HG03575 (cell line): ENCODE measurements around the gene EOLA1.
"Not testable (repeated sequence)": the region's sequence is repeated elsewhere in the genome, so short reads cannot be mapped to it uniquely, and the experiment has no call there.

Experiments
- ATAC-seq: cut with Tn5 transposase; IDR thresholded peaks from one replicate; pipeline ENCODE4 v1.9.1; 2021; ENCODE audit not compliant: unreplicated experiment, insufficient number of reproducible peaks, low FRiP score; ENCODE audit errors: extremely low read depth

The EOLA1 gene

GRCh38 chrX:149540621-149541520, at the start of gene EOLA1:
Gene EOLA1, plus strand, starts transcription at chrX:149541012. Its CDS starts 4,619 bp downstream, at chrX:149545631.
- peak; percentile 82 for ATAC-seq

GRCh38 chrX:149491812-149492211, 49.0 kb upstream of the EOLA1 start:
- ATAC-seq = no peak

GRCh38 chrX:149493567-149494562, 46.9 kb upstream of the EOLA1 start:
- ATAC-seq = no peak

GRCh38 chrX:149494844-149495565, 45.8 kb upstream of the EOLA1 start:
- no peak for ATAC-seq

- ATAC-seq = no peak
Observed at GRCh38 chrX:149495573-149496071, 45.2 kb upstream of the EOLA1 start.

GRCh38 chrX:149497054-149497453, 43.8 kb upstream of the EOLA1 start:
- no peak for ATAC-seq

- no peak for ATAC-seq
Observed at GRCh38 chrX:149497626-149498025, 43.2 kb upstream of the EOLA1 start.

GRCh38 chrX:149498767-149499166, 42.0 kb upstream of the EOLA1 start:
- ATAC-seq = no peak

GRCh38 chrX:149499766-149500165, 41.0 kb upstream of the EOLA1 start:
- ATAC-seq = no peak

- not testable (repeated sequence) for ATAC-seq
Observed at GRCh38 chrX:149502923-149503322, 37.9 kb upstream of the EOLA1 start.

GRCh38 chrX:149503446-149503845, 37.4 kb upstream of the EOLA1 start:
- peak; percentile 71 for ATAC-seq

- ATAC-seq = no peak
Observed at GRCh38 chrX:149504226-149504914, 36.4 kb upstream of the EOLA1 start.

GRCh38 chrX:149504915-149505651, 35.7 kb upstream of the EOLA1 start, which contains the start of gene IDS:
Gene IDS, minus strand, starts transcription at chrX:149505306. Its CDS starts 169 bp downstream, at chrX:149505137.
- ATAC-seq = peak; percentile 51

- ATAC-seq = no peak
Observed at GRCh38 chrX:149505671-149506070, 35.1 kb upstream of the EOLA1 start.

- no peak for ATAC-seq
Observed at GRCh38 chrX:149506349-149506748, 34.5 kb upstream of the EOLA1 start.

- ATAC-seq = no peak
Observed at GRCh38 chrX:149508467-149508866, 32.3 kb upstream of the EOLA1 start.

GRCh38 chrX:149510386-149510785, 30.4 kb upstream of the EOLA1 start:
- no peak for ATAC-seq
